GM19193 (cell line): ENCODE results near the gene MYO16.

Experiments
- POLR2A ChIP-seq: IDR thresholded peaks from 4 replicates; pipeline ENCODE4 v1.6.1; 2011; ENCODE audit not compliant: insufficient read depth, insufficient read length; ENCODE audit errors: extremely low read depth

Gene MYO16

DNA sequence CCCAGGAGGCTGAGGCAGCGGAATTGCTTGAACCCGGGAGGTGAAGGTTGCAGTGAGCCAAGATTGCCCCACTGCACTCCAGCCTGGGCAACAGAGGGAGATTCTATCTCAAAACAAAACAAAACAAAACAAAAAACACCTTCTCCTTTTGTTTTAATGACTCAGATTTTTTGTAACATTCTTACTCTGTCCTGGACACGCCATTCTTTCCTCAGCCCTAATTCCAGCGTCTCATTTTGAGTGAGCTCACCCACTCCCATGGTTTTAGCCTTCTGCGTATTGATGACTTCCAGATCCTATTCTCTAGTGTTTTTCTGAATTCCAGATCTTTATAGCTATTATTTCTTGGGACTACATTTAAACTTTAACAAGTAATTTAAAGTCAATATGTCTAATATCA, 326.3 kb downstream of the MYO16 start:
- no peak for TF ChIP-seq POLR2A

DNA sequence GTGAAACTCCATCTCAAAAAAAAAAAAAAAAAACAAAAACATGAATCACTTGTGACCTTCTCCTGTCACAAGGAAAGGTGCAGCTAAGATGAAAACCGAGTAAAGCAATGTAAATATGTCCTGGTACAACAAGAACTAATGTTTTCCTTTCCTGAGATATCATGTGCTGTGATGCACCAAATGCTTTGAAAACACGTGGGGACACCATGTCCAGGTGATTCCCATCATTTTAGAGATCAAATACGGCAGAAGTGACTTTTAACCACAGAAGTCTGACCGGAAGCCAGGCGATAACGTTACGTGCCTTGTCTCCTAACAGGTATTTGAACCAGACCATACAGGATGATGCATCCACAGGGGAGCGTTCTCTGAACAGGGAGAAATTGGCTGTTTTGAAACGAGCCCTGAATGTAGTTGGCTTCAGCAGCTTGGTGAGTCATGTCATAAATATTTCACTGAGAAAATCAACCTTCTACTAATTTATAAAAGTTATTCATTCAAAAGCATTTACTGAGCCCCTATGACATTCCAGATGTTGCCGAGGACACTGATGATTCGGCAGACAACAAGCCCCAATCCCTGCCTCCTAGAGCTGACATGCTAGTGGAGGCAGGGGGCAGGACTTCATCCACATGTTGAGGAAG, 328.1 kb downstream of the MYO16 start:
- TF ChIP-seq POLR2A, result no peak

- no peak for TF ChIP-seq POLR2A
Measured at GRCh38 chr13:108958013-108958376, 328.6 kb downstream of the MYO16 start.

DNA sequence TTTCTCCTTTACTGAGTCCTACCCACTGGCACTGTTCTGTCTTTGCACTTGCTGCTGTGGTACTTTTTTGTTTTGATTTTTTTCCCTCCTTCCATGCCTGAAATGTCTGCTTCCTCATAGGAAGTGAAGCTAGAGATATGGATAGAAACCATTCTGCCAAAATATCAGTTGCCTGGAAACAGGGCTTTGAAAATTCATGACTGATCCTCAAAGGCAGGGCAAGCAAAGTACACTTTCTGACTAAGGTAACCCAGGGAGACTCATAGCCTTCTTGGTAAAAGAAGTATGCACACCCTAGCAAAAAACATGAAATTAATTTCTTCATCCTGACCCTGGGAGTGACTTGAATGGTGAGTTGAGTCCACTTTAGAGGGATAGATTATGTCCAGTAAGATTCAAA, 329.8 kb downstream of the MYO16 start:
- no peak for TF ChIP-seq POLR2A

GRCh38 chr13:108960006-108960405, 330.6 kb downstream of the MYO16 start:
- TF ChIP-seq POLR2A, result no peak

DNA sequence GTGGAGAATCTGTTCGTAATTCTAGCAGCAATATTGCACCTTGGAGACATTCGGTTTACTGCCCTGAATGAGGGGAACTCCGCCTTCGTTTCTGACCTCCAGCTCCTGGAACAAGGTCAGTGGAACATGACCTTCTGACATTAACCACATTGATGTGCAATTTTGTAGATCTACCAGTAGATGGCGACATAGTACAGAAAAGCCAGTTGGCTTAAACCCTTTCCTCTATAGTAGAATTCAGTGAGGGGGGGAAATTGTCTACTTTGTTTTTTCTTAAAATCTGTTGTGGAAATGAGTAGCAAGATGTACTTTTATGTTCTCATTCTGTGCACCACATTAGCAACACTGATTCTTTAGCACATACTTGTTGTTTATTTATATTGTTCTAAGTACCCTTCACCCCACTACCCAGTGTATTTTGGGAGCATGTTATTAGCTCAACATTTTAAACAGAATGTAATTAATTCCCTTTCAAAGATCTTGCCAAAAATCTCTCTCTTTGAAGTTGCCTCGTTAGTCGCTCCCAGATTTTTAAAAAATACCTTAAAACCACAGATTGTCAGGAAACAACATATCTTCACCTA, 332.2 kb downstream of the MYO16 start:
- TF ChIP-seq POLR2A, result no peak

DNA sequence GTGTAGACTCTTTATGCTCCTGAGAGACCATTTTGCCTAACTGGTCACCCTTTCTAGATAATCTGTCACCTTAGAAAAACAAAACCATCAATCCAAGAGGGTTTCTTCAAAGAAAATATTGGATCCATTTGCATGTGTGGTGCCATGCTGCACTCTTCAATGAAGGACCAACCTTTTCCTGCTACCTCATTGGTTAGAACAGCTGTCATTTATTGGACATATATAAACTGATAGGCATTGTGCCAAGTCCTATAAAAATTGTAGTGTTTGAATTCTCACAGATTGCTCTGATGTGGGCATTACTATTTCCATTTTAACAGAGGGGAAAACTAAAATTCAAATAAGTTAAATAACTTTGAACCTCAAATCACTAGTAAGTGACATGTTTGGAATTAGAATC, 333.2 kb downstream of the MYO16 start:
- TF ChIP-seq POLR2A, result no peak

DNA sequence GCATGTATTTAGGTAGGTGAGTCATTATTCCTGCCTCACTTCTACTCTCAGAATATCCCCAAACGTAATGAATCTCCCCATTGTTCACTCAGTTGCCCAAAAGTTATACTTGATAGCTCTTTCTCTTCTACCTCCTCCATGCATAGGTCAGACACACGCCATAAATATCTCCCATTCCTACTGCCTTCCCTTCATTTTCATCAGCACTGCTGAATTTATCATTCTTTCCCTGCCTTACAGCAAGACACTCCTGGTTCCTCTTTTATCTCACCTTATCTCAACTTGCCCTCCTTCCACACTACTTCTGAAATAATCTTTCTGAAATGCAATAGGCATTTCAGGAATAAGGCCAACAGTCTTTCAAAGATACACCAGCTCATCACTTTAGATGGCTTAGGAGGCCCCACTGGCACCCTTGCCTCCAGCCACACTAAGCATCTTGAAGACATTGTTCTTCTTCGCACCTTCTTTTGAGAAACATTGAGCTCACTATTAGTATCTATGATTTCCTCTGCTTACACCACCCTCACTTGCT, 333.9 kb downstream of the MYO16 start:
- no peak for TF ChIP-seq POLR2A

DNA sequence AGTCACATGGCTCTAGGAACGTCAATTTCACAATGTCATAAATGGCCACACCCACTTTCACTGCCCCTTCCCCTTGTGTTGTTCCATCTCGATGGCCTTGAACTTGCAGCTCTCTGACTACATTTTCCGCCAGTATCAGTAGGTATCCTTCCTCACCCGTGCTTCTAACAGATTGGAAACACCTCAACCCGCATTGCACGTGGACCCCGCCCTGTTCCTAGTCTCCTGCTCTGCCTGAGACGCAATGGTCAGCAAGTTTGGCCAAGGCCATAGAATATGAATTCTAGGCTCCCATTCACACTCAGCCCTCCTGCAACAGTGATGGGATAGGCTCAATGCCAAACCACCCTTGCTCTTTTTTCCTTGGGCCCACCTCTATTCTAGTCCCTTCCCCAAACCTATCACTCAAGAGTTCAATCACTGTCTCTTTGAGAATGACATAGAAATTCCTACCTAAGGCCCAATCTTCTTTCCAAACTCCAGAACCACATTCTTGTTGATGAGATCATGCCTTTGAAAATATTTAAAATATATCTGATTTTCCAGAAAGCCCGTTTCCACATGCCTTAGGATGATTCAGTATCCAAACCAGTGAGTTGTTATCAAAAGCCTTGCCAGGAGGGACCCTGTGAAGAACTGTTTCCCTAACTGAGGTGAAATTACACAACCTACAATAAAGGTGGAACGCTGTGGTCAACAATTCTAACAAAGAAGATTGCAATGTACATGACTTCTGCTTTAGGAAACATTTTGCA, 334.6 kb downstream of the MYO16 start:
- TF ChIP-seq POLR2A, result no peak

- no peak for TF ChIP-seq POLR2A
Measured at GRCh38 chr13:108964606-108965005, 335.2 kb downstream of the MYO16 start.

GRCh38 chr13:108967371-108967770, 338.0 kb downstream of the MYO16 start:
- TF ChIP-seq POLR2A, result no peak

DNA sequence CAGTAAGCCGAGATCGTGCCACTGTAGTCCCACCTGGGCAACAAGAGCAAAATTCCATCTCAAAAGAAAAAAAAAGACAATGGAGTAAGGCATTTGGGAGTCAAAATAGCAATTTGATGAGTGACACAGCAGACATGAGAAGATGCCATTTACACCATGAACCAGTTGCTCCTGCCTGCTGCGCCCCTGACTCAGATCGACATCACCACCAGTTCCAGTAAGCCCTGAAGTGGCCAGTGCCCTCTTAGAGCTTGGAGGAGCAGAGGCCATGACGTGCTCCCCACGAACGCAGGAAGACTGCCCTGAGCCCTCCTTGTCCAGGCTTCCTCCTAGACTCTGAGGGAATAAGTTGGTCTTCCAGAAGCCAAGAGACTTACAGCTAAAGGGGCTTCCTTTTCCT, 339.2 kb downstream of the MYO16 start:
- no peak for TF ChIP-seq POLR2A

DNA sequence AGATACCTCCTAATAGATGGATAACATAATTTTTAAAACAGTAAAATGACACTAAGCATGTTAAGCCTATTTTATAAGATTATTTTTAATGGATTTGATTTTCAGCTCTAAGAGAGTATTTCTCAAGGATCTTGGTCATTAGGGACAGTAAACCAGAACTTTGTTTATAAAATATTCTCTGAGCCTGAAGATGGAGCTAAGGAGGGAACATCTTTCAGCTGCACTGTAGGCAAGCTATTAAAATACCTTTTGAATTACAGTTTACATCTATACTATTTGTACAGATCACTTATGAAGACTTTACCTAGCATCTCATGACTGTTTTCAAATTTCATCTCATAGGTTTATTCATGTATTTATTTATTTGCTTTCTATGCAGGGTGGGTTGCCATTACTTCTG, 345.3 kb downstream of the MYO16 start:
- no peak for TF ChIP-seq POLR2A

GRCh38 chr13:108980237-108980636, 350.8 kb downstream of the MYO16 start:
- TF ChIP-seq POLR2A, result no peak

- no peak for TF ChIP-seq POLR2A
Measured at GRCh38 chr13:108981407-108981806, 352.0 kb downstream of the MYO16 start.

DNA sequence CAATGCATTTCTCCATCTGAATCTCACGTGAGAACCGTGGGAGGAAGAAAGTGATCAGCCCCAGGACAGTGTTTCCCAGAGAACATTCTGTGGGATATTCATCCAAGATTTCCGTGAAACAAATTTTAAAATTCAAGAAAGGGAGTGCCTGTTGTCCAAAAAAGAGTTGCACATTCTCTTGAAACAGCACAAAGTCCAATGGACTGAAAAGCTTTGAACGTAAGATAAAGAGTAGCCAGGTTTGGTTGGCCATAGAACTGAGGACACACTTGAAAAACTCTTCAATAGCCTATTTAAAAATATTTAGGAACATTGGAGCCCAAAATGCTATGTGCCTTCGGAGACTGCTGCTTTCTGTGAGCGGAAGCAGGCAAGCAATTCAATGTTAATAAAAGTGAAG, 353.9 kb downstream of the MYO16 start:
- no peak for TF ChIP-seq POLR2A

- TF ChIP-seq POLR2A, result no peak
Measured at GRCh38 chr13:108984251-108984920, 355.0 kb downstream of the MYO16 start.
